ENCODE data around the gene ITGB6. TPM values are rescaled to one million over a fixed set of nuclear protein-coding genes. Genes with fewer than 3 reads are reported as not detected.

The ITGB6 gene
- total RNA-seq, 1 donor from 2014 or later = 50.4 TPM

- H3K4me3 ChIP-seq (ENCODE audit: low read depth, low read length) = no peak overlapping the region
- no peak for DNase-seq (ENCODE audit: low read depth)
- TF ChIP-seq, protein P1, sequence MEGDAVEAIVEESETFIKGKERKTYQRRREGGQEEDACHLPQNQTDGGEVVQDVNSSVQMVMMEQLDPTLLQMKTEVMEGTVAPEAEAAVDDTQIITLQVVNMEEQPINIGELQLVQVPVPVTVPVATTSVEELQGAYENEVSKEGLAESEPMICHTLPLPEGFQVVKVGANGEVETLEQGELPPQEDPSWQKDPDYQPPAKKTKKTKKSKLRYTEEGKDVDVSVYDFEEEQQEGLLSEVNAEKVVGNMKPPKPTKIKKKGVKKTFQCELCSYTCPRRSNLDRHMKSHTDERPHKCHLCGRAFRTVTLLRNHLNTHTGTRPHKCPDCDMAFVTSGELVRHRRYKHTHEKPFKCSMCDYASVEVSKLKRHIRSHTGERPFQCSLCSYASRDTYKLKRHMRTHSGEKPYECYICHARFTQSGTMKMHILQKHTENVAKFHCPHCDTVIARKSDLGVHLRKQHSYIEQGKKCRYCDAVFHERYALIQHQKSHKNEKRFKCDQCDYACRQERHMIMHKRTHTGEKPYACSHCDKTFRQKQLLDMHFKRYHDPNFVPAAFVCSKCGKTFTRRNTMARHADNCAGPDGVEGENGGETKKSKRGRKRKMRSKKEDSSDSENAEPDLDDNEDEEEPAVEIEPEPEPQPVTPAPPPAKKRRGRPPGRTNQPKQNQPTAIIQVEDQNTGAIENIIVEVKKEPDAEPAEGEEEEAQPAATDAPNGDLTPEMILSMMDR (conservative IDR thresholded peaks at IDR 0.05; ENCODE audit: low read depth, low read length) = no peak
These were observed 135.2 kb downstream of the ITGB6 start for GRCh38 chr2:160064916-160065315.

GRCh38 chr2:160063879-160064612 is 136.0 kb downstream of the ITGB6 start:
- no peak for DNase-seq (ENCODE audit: low read depth)
- TF ChIP-seq, protein P1 (conservative IDR thresholded peaks at IDR 0.05; ENCODE audit: low read depth, low read length) = no peak
- H3K4me3 ChIP-seq (ENCODE audit: low read depth, low read length) = no peak overlapping the region

GRCh38 chr2:160063271-160063670 is 136.8 kb downstream of the ITGB6 start:
- no peak for DNase-seq (ENCODE audit: low read depth)
- TF ChIP-seq, protein P1 (conservative IDR thresholded peaks at IDR 0.05; ENCODE audit: low read depth, low read length) = no peak
- H3K4me3 ChIP-seq (ENCODE audit: low read depth, low read length) = peak overlapping the region; percentile 79

DNA sequence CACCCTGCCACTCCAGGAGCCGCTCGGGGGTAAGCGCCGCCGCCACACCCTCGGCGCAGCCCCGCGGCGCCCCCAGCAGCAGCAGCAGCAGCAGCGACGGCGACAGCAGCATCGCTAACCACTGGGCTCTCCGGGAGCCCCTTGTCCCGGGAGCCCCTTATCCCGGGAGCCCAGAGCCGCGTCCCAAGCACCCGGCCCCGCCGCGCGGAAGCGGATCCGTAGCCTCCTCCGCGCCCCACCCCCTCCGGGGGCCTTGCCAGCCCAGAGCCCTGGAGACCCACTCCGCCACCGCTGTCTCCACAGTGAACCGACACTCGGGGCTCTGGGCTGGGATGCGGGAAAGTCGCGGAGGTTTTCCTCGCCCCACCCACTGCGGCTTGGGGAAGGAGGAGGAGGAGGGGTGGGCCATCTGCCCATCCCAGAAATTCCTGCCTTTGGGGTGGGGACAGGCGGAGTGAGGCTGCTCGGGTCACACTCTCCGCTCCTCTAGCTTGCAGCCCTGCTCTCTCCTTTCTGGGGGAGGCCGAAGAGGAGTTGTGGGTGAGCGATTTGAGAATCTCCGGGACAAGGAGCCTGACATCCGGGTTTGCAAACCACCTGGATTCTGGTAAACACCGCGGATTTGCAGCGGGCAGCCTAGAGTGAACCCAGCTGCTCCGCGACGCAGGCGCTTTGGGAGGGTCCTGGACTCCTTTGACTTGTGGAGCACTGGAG is 137.6 kb downstream of the ITGB6 start, which contains the start of gene PLA2R1:
Gene PLA2R1, minus strand, starts transcription at position 324 of the 714 bp plus-strand sequence. Its CDS starts 212 bp downstream, at position 112.
- no peak for DNase-seq (ENCODE audit: low read depth)
- TF ChIP-seq, protein P1 (conservative IDR thresholded peaks at IDR 0.05; ENCODE audit: low read depth, low read length) = no peak
- peak within 1 kb of the TSS; percentile 79 for H3K4me3 ChIP-seq (ENCODE audit: low read depth, low read length)

- DNase-seq (ENCODE audit: low read depth) = no peak
- TF ChIP-seq, protein P1 (conservative IDR thresholded peaks at IDR 0.05; ENCODE audit: low read depth, low read length) = no peak
These were observed 138.2 kb downstream of the ITGB6 start for GRCh38 chr2:160061944-160062291.

GRCh38 chr2:160061533-160061932 is 138.5 kb downstream of the ITGB6 start:
- H3K4me3 ChIP-seq (ENCODE audit: low read depth, low read length) = peak overlapping the region; percentile 79
- TF ChIP-seq, protein P1 (conservative IDR thresholded peaks at IDR 0.05; ENCODE audit: low read depth, low read length) = no peak
- no peak for DNase-seq (ENCODE audit: low read depth)

More at GRCh38 chr2:160061944-160062291, 138.2 kb downstream of the ITGB6 start:
- peak overlapping the region; percentile 79 for H3K4me3 ChIP-seq (ENCODE audit: low read depth, low read length)

Data from epithelial cell of proximal tubule (primary cell).